GM10847 (cell line): ENCODE results near the gene CDR2L.

Experiments
- POLR2A ChIP-seq: IDR thresholded peaks from 2 replicates; pipeline ENCODE4 v1.6.1; 2011; ENCODE audit not compliant: insufficient read length; ENCODE audit errors: extremely low read depth

Gene CDR2L

DNA sequence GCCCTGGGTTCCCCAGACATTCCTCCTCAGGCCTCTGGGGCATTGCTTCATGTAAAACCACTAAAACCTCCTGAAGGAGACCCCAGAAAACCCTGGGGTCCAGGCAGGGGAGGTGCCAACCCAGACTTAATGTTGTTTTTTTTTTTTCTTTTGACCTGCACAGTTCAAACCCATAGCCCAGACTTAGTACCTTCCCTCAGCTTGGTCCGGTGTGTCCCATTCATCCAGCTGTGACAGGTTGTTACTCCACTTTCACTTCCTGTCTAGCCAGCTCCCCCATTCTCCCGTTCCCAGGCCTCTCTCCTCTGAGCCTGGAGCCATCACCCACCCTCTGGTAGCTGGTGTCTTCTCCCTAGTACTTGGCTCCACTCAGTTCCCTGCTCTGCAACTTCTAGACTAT is 4.8 kb downstream of the CDR2L start:
- TF ChIP-seq POLR2A = no peak

DNA sequence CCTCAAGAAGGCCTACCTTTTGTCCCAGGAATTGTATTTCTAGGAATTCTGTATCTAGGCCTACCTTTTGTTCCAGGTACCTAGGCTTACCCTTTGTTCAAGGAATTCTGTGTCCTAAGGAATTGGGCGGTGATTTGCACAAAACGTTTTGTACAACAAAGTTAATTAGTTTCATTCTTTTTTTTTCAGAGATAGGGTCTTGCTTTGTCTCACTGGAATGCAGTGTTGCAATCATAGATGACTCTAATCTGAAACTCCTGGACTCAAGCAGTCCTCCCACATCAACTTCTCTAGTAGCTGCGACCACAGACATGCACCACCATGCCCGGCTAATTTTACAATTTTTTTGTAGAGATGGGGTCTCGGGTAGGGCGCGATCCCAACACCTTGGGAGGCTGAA is 7.0 kb downstream of the CDR2L start:
- no peak for TF ChIP-seq POLR2A

DNA sequence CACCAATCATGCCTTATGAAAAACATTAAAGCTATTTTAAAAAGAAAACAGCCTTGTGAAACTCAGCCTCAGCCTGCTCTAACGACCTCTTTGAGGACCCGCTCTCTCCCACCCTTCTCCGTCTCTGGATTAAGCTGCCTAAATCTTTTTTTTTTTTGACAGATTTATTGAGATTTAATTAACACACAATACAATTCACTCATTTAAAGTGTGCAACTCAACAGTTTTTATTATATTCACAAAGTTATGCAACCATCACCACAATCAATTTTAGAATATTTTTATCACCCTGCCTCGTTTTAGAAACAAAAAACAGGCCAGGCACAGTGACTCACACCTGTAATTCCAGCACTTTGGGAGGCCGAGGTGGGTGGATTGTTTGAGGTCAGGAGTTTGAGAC is 8.4 kb downstream of the CDR2L start:
- no peak for TF ChIP-seq POLR2A

DNA sequence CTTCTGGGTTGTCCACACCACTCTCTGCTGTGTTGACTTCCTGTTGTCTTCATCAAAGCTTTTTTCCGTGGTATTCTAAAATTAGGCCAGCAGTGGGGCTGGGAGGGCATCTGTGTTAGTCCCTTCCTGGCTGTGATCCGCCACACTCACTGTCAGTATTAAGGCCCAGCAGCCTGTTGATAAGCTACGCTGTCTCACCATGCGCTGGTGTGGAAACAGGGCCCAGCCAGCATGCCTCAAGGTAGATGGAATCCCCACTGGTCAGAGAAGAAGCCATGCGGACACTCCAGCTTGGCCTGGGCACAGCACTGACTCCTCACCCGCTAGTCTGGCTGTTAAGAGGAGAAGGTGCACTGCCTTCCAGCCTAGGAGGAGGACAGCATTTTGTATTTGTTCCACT is 11.4 kb downstream of the CDR2L start:
- no peak for TF ChIP-seq POLR2A

DNA sequence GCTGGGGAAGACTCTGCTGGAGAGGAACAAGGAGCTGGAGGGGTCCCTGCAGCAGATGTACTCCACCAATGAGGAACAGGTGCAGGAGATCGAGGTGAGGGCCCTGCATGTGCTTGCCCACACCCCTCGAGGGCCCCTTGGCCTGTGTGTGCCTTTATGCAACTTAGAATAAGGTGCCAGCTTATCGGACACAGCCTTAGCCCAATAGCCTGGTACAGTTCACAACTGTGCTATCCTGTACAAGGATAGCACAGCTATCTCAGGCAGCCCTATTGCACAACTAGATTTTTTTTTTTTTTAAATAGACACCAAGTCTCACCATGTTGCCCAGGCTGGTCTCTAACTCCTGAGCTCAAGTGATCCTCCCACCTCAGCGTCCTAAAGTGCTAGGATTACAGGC is 12.1 kb downstream of the CDR2L start:
- no peak for TF ChIP-seq POLR2A

DNA sequence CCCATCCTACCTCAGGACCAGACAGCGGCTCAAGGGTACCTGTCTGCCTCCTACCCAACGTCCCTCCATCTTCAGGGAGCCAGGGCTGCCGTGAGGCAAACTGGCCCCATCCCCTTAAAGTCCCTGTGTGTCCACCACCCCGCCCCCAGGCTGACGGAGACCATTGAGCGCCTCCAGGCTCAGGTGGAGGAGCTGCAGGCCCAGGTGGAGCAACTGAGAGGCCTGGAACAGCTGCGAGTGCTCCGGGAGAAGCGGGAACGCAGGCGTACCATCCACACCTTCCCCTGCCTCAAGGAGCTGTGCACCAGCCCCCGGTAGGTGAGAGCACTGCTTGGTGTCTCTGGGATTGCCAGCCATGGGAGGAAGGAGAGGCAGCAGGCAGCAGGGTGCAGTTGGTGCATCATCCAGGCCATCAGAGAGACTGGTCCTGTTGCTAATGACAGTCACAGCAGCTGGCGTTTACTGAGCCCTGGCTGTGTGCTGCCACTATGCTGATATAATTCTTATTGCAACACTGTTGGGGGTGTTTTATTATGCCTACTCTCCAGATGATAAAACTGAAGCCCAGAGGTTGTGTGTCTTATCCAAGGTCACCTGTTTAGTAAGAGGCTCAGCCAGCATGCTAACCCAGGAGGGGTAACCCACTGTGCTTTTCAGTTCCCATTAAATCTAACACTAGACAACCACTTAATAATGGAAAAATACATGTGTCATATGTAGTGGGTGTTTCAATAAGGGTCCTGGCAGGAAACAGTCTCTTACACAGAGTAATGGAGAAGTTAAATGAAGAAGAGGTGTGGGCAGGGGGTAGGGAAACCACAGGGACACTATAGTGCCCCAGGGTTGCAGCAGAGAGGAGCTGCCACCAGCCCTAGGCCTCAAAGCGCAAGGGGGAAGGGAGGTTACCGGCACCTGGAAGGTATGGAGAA is 14.7 kb downstream of the CDR2L start:
- TF ChIP-seq POLR2A = no peak

DNA sequence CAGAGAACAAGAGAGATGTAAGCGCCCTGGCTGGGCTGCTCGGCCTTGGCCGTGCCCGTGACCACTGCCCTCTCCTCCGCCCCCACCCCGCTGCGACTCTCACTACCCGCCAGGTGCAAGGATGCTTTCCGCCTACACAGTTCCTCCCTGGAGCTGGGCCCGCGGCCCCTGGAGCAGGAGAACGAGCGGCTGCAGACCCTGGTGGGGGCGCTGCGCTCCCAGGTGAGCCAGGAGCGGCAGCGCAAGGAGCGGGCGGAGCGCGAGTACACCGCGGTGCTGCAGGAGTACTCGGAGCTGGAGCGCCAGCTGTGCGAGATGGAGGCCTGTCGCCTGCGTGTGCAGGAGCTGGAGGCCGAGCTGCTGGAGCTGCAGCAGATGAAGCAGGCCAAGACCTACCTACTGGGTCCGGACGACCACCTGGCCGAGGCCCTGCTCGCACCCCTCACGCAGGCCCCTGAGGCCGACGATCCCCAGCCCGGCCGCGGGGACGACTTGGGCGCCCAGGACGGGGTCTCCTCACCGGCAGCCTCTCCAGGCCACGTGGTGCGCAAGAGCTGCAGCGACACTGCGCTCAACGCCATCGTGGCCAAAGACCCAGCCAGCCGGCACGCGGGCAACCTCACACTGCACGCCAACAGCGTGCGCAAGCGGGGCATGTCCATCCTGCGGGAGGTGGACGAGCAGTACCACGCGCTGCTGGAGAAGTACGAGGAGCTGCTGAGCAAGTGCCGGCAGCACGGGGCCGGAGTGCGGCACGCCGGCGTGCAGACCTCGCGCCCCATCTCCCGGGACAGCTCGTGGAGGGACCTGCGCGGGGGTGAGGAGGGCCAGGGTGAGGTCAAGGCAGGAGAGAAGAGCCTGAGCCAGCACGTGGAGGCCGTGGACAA is 15.9 kb downstream of the CDR2L start:
- no peak for TF ChIP-seq POLR2A

DNA sequence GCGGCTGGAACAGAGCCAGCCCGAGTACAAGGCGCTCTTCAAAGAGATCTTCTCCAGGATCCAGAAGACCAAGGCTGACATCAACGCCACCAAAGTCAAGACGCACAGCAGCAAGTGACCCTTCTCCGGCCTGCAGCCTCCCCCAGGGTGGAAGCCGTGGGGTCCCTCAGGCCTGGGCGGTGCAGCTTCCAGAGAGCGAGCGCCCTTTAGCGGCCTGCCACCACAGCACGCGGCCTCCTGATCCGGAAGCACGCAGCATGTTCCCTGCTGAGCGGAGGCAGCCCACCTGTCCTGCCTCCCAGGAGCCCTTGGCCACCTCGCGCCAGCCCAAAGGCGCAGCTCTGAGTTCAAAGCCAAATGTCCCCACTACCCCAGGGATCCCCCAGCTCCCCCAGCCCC is 16.5 kb downstream of the CDR2L start:
- TF ChIP-seq POLR2A = no peak

DNA sequence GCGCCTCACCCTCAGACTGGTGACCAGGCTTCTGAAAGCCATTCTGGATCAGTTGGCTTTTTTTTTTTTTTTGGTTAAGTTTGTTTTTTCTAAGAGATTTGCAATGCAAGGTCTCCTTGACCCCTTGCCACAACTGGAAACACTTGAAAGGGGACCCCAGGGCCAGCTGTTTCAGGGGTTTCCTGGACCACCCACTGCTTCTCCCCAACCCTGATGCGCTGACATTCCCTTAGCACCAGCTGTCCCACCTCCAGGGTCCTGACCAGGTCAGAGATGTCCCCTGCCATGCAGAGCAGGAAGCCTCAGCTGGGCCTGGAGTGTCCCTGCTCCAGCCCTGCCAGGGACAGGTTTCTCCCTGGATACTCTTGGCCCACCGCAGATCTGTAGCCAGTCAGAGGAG is 16.9 kb downstream of the CDR2L start:
- TF ChIP-seq POLR2A = no peak

DNA sequence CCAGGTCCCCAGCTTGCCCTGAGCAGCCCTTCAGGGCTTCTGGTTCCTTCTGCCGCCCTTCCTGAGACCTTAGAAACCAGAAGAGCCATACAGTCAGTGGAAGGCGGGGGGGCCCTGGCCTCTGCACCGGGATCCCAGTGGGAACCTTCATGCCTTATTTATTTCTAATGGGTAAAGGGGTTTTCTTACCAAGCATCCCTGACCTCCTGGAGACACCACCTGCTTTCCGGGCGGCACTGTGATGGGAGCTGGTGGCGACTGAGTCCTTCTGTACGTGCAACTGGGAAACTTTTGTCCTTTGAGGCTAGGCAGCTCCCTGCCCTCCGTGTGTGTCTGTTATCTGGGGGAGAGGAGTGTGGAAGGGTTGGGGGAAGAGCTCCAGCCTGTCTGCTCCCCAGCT is 17.9 kb downstream of the CDR2L start:
- no peak for TF ChIP-seq POLR2A

DNA sequence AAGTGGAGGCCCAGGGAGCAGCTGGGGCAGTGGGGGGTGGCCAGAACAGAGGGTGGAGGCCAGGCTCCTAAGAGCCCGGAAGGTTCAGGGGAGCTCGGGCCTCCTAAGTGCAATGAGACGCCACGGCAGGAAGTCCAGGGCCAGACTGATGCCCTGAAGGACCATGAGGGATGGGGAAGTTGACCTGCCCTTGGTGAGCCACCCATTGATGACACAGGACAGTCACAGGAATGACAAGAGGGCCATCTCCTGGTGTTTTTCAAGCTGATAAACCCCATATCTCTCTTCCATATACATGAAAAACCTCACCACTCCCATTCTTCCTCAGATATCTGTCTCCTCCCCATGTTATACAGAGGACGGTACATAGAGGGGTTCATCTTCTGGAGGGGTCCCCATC is 19.2 kb downstream of the CDR2L start:
- no peak for TF ChIP-seq POLR2A

DNA sequence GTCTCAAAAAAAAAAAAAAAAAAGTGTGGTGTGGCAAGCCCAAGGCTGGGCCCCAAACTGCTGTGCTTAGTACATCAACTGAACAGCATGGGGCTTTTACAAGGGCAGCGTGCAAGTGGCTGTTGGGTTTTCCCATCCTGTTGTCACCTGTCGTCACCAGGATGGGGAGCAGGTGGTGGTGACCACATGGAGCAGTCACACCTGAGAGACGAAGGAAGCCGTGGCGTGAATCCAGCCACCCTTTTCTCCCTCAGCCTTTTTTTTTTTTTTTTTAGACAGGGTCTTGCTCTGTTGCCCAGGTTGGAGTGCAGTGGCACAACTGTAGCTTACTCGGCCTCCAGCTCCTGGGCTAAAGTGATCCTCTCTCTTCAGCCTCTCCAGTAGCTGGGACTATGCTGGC is 20.9 kb downstream of the CDR2L start:
- TF ChIP-seq POLR2A = no peak

DNA sequence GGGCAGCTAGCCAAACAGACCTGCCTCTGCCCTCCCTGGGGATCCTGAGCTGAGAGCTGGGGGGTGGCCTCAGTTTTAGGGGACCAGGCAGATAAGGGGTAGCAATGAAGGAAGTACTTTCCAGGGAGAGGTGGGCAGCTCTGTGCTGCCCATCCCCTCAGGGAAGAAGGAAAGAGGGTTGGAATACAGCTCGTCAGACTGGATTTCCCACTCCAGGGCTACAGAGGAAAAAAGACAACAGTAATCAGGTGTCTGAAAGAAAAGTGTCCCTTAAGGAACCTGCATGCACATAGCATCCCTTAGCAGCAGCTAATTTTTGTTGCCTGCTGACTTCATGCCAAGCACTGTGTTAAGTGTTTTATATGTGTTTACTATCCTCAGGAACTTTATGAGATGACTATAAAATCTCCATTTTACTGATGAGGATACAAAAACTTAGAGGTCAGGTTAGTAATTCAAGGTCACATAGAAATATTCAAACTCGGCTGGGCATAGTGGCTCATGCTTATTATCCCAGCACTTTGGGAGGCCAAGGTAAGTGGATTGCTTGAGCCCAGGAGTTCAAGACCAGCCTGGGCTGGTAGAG is 21.8 kb downstream of the CDR2L start:
- TF ChIP-seq POLR2A = no peak

DNA sequence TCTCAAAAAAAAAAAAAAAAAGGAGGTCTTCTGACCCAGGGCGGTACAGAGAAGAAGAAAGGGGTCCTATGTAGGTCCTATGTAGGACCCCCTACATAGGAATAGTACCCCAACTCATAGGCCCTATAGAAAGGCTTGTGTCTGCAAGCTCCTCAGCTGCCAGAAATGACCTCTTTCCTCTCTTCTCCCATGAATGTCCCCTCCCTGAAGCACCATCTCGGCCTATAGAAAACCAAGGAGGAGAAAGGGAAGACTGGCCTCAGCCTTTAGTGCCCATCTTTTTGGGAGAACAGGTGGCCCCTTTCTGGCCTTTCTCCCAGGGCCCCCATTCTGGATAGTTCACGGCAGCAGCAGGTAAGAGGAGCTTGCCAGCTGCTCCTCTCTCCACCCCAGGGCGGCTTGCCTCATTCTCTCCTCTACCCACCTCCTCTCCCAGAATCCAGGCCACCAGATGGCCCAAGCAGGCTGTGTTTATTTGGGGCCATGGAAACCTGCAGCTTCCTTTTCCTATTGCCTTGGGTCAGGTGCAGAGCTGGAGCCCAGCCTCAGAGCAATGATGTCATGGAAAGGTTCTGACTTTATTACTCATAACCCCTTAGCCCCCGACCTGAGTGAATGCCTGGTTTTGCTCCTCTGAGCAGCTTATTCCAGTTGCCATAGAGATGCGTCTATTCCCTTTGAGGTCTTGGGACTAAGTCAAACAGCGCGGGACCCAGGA is 23.4 kb downstream of the CDR2L start:
- TF ChIP-seq POLR2A = no peak
